Duodenal mucosa (tissue), 2 donors: ENCODE results near the gene PARD6B.
A peak's percentile ranks its signal among the peaks of the same experiment; 100 is the strongest.

Source experiments
- H3K27ac ChIP-seq: one replicate; pipeline ENCODE4 v1.7.0; 2013; ENCODE audit warnings: low read depth, low read length
- H3K27me3 ChIP-seq, 2 donors: one replicate each; pipeline ENCODE4 v1.7.0; 2013; ENCODE audit warnings: low read length in 2 of 2, control low read depth in 1 of 2; ENCODE audit not compliant: insufficient read depth in 2 of 2, control insufficient read depth in 1 of 2
- H3K36me3 ChIP-seq, 2 donors: one replicate each; pipeline ENCODE4 v1.7.0; 2013; ENCODE audit warnings: low read length in 2 of 2, control low read depth in 1 of 2; ENCODE audit not compliant: insufficient read depth in 2 of 2, control insufficient read depth in 1 of 2
- H3K4me1 ChIP-seq, 2 donors: one replicate each; pipeline ENCODE4 v1.7.0; 2013; ENCODE audit warnings: low read length in 2 of 2, control low read depth in 1 of 2; ENCODE audit not compliant: insufficient read depth in 2 of 2, control insufficient read depth in 1 of 2
- H3K4me3 ChIP-seq, 2 donors: one replicate each; pipeline ENCODE4 v1.7.0; 2013; ENCODE audit warnings: low read length in 2 of 2, low read depth in 1 of 2
- H3K9ac ChIP-seq, 2 donors: one replicate each; pipeline ENCODE4 v1.7.0; 2013; ENCODE audit warnings: low read length in 2 of 2, low read depth in 1 of 2
- H3K9me3 ChIP-seq, 2 donors: one replicate each; pipeline ENCODE4 v1.7.0; 2013; ENCODE audit warnings: low read length in 2 of 2, control low read depth in 1 of 2; ENCODE audit not compliant: control insufficient read depth in 1 of 2

Gene PARD6B

GRCh38 chr20:50746138-50746940 lies 15.0 kb downstream of the PARD6B start:
- Histone ChIP-seq H3K4me3 (peak overlapping the region in 1 of 2 donors; percentile 42), H3K27ac (no peak overlapping the region), H3K36me3 (peaks cover 0 to 18% of the 10 kb centered on the region in 2 donors), H3K9me3 (no peaks in the 10 kb centered on the region), H3K4me1 (peaks cover 38 to 41% of the 10 kb centered on the region in 2 donors), H3K27me3 (no peaks in the 10 kb centered on the region), H3K9ac (no peak overlapping the region)

GRCh38 chr20:50747275-50747674 lies 15.9 kb downstream of the PARD6B start:
- Histone ChIP-seq H3K9ac (no peak overlapping the region), H3K27me3 (no peaks in the 10 kb centered on the region), H3K4me1 (peaks cover 41% of the 10 kb centered on the region in 2 donors), H3K9me3 (no peaks in the 10 kb centered on the region), H3K27ac (no peak overlapping the region), H3K4me3 (no peak overlapping the region), H3K36me3 (peaks cover 0 to 18% of the 10 kb centered on the region in 2 donors)

- Histone ChIP-seq H3K27ac (no peak overlapping the region), H3K9me3 (no peaks in the 10 kb centered on the region), H3K4me3 (no peak overlapping the region), H3K36me3 (peaks cover 0 to 18% of the 10 kb centered on the region in 2 donors), H3K27me3 (no peaks in the 10 kb centered on the region), H3K9ac (no peak overlapping the region), H3K4me1 (peaks cover 27 to 36% of the 10 kb centered on the region in 2 donors)
Observed at GRCh38 chr20:50750145-50750671, 18.8 kb downstream of the PARD6B start.

GRCh38 chr20:50753152-50753551 lies 21.8 kb downstream of the PARD6B start:
- H3K9me3 ChIP-seq = no peaks in the 10 kb centered on the region
- no peaks in the 10 kb centered on the region for H3K27me3 ChIP-seq
- H3K4me1 ChIP-seq = peaks cover under 1 to 9% of the 10 kb centered on the region in 2 donors
- no peak overlapping the region for H3K4me3 ChIP-seq
- H3K27ac ChIP-seq = no peak overlapping the region
- H3K36me3 ChIP-seq = peaks cover 0 to 16% of the 10 kb centered on the region in 2 donors
- no peak overlapping the region for H3K9ac ChIP-seq

- H3K4me1 ChIP-seq = peaks cover 0 to 9% of the 10 kb centered on the region in 2 donors
- H3K27ac ChIP-seq = no peak overlapping the region
- H3K9me3 ChIP-seq = no peaks in the 10 kb centered on the region
- H3K27me3 ChIP-seq = no peaks in the 10 kb centered on the region
- H3K9ac ChIP-seq = no peak overlapping the region
- H3K4me3 ChIP-seq = no peak overlapping the region
- H3K36me3 ChIP-seq = peaks cover 0 to 12% of the 10 kb centered on the region in 2 donors
Observed at GRCh38 chr20:50754420-50754819, 23.0 kb downstream of the PARD6B start.

- H3K4me3 ChIP-seq = no peak overlapping the region
- H3K9me3 ChIP-seq = no peaks in the 10 kb centered on the region
- H3K9ac ChIP-seq = no peak overlapping the region
- H3K4me1 ChIP-seq = peaks cover 4 to 13% of the 10 kb centered on the region in 2 donors
- no peak overlapping the region for H3K27ac ChIP-seq
- H3K27me3 ChIP-seq = no peaks in the 10 kb centered on the region
- no peaks in the 10 kb centered on the region for H3K36me3 ChIP-seq
Observed at GRCh38 chr20:50756447-50756846, 25.1 kb downstream of the PARD6B start.

- Histone ChIP-seq H3K27me3 (no peaks in the 10 kb centered on the region), H3K9me3 (no peaks in the 10 kb centered on the region), H3K36me3 (no peaks in the 10 kb centered on the region), H3K27ac (no peak overlapping the region), H3K4me3 (no peak overlapping the region), H3K4me1 (peaks cover 14 to 17% of the 10 kb centered on the region in 2 donors), H3K9ac (no peak overlapping the region)
Observed at GRCh38 chr20:50758469-50758868, 27.1 kb downstream of the PARD6B start.

- Histone ChIP-seq H3K9ac (no peak overlapping the region), H3K36me3 (no peaks in the 10 kb centered on the region), H3K4me1 (peaks cover 14 to 18% of the 10 kb centered on the region in 2 donors), H3K27ac (no peak overlapping the region), H3K9me3 (no peaks in the 10 kb centered on the region), H3K27me3 (no peaks in the 10 kb centered on the region), H3K4me3 (no peak overlapping the region)
Observed at GRCh38 chr20:50758992-50759391, 27.6 kb downstream of the PARD6B start.

- H3K27me3 ChIP-seq = no peaks in the 10 kb centered on the region
- H3K4me1 ChIP-seq = peaks cover 14 to 20% of the 10 kb centered on the region in 2 donors
- H3K4me3 ChIP-seq = no peak overlapping the region
- no peak overlapping the region for H3K9ac ChIP-seq
- H3K9me3 ChIP-seq = no peaks in the 10 kb centered on the region
- H3K36me3 ChIP-seq = no peaks in the 10 kb centered on the region
- no peak overlapping the region for H3K27ac ChIP-seq
Observed at GRCh38 chr20:50759678-50760077, 28.3 kb downstream of the PARD6B start.

GRCh38 chr20:50762045-50762422 lies 30.7 kb downstream of the PARD6B start:
- Histone ChIP-seq H3K4me1 (peaks cover 14 to 20% of the 10 kb centered on the region in 2 donors), H3K36me3 (no peaks in the 10 kb centered on the region), H3K4me3 (no peak overlapping the region), H3K9me3 (no peaks in the 10 kb centered on the region), H3K9ac (no peak overlapping the region), H3K27me3 (no peaks in the 10 kb centered on the region), H3K27ac (peak overlapping the region; percentile 30)
